Embryonic facial prominence (tissue), 1 donor: ENCODE measurements around the gene GNAT1.
A peak's percentile ranks its signal among the peaks of the same experiment; 100 is the strongest.

Experiments
- DNase-seq: peaks from one replicate; pipeline ENCODE4 v3.0.0-alpha.2; 2016; ENCODE audit errors: extremely low spot score

Gene GNAT1

DNA sequence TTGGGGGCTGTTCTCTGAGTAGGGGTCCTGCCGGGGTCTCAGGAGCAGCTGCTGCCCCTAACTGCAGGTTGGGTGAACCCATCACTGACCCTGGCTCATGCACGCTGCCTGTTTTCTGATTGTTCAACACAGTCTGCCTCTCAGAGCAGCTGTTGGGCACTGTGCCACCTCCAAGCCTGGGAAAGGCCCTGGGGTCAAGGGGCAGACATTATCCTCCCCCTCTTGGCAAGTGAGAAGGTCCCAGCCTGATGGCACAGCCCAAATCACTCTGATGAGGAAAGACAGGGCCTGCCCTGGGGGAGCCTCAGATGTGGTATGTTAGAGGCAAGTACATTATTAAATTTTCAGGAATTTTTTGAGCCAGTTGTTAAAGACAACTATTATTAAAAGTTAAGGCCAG, 14.1 kb upstream of the GNAT1 start:
- no peak for DNase-seq

DNA sequence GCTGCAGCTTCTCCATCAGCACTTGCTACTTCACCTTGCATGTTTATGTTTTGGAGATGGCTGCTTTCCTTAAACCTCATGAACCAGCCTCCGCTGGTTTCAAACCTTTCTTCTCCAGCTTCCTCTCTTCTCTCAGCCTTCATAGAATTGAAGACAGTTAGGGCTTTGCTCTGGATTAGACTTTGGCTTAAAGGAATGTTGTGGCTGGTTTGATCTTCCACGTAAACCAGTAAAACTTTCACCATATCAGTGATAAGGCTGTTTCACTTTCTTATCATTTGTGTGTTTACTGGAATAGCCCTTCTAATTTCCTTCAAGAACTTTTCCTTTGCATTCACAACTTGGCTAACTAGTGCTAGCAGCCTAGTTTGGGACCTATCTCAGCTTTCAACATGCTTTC, 11.7 kb upstream of the GNAT1 start:
- DNase-seq, result no peak

DNA sequence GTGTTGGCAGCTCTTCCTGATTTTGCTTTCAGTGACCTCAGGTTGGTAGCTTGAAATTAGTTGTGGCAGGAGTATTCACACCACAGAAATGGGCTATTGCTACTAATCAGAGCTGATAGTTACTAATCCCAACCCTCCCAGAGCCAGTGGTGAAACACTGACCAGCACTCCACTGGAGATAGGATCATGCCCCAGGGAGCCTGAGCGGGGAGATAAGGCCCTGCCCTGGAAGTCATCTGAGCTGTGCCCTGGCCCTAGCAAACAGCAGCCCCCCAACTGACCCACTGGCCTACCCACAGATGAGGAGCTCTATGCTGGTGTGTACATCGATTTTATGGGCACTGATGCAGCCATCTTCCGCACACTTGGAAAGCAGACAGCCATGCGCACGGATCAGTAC, 9.4 kb upstream of the GNAT1 start:
- DNase-seq, result no peak

DNA sequence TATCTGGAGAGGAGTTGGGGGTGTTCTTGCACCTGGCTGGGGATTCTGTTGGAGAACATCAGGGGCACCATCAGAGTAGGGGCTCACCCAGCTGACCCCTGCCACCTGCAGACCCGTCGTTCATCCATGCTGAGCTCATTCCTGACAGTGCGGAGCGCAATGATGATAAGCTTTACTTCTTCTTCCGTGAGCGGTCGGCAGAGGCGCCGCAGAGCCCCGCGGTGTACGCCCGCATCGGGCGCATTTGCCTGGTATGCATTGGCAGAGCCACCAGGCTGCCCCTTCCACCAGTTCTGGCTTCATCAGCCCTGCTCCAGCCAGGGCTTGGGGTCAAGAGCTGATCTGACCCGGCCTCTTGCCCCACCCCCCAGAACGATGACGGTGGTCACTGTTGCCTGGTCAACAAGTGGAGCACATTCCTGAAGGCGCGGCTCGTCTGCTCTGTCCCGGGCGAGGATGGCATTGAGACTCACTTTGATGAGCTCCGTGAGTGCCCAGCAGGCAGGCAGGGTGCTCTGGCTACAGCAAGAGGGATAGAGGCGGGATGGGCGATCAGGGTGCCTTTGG, 8.8 kb upstream of the GNAT1 start:
- DNase-seq, result no peak

DNA sequence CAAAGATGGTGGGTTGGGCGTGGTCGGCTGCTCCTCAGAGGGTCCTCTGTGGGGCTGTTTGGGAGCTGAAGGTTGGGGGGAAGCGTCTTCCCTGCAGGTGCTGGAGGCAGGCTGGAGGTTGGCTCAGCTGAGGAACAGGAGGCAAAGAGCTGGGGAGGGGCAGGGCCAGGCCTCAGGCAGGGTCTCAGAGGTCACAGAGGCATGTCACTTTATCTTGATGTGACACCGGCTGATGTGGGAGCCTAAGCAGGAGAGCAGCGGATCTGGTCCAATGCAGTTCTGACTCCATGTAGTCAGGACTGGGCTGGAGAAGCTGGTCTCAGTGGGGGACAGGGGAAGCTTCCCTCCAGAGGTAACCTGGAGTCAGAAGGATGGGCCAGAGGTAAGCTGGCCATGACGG, 7.7 kb upstream of the GNAT1 start:
- no peak for DNase-seq

DNA sequence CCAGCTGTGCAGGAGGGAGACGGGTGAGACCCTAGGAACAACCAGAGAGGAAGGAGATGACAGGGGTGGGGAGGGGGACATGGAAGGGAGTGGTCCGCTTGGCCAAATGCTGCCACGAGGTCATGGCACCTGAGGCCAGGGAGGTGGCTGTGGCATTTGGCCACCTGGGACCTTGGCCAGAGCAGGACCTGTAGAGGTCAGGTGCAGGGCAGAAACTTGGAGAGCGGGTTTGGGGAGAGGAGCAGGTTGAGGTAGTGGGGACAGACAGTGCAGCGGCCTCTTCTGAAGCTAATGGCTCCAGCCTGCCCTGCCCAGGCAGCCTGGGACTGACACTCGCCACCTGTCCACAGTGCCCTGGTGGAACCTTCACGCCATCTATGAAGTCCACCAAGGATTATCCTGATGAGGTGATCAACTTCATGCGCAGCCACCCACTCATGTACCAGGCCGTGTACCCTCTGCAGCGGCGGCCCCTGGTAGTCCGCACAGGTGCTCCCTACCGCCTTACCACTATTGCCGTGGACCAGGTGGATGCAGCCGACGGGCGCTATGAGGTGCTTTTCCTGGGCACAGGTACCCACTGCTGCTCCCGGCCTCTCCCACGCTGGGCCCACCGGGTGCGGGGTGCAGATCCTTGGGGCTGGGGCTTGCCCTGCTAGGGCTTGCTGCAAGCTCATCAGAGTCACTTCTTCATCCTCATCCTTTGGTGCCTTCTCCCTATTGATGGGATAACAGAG, 7.0 kb upstream of the GNAT1 start:
- DNase-seq, result no peak

DNA sequence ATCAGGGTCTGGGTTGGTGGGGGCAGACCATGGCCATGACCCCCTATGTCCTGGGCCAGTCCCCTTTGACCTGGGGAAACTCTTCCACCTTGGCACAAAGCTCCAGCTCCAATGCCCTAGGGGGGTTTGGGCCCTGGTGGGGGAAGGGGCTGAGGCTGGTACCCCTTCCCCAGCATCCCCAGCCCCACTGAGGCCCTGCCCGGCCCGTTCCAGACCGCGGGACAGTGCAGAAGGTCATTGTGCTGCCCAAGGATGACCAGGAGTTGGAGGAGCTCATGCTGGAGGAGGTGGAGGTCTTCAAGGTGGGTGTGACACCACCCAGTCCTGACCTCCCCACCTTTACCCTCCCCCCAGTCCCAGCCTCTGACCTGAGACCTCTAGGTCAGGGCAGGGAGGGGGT, 6.2 kb upstream of the GNAT1 start:
- no peak for DNase-seq

DNA sequence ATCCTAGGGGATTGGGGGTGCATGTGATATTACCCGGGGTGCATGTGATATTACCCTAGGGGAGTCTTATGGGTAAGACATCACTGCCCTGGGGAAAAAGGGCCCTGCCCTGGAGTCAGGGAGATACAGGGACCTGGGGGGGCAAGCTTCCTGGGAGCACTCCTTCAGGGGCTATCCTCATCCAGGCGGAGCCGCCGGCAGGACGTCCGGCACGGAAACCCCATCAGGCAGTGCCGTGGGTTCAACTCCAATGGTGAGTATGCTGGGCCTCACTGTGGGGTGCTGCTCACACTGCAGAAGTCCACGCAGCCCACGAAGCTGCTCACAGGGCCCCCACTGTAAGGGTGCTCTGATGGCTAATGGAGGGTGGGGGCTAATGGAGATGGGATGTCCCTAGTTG, 5.3 kb upstream of the GNAT1 start:
- DNase-seq, result no peak

DNA sequence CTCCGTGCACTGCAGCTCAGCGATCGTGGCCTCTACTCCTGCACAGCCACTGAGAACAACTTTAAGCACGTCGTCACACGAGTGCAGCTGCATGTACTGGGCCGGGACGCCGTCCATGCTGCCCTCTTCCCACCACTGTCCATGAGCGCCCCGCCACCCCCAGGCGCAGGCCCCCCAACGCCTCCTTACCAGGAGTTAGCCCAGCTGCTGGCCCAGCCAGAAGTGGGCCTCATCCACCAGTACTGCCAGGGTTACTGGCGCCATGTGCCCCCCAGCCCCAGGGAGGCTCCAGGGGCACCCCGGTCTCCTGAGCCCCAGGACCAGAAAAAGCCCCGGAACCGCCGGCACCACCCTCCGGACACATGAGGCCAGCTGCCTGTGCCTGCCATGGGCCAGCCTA, 3.7 kb upstream of the GNAT1 start:
- DNase-seq, result no peak

DNA sequence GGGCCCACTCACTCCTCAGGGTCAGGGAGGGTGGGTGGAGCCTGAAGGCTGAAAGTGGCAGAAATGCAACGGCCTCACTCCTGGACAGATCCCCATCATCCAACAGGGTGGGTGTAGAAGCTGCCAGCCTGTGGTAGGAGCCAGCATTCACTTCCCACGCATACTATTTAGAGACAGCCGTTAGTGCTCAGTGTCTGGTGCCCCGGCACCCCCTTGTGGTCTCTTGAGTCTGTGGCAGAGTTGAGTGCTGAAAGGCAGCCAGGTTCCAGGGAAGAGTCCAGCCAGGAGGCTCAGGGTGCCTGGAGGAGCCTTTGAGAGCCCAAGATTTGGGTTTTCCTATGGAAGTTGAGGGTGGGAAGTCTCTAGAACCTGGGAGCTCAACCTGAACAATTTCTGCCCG, 2.1 kb upstream of the GNAT1 start:
- DNase-seq, result peak; percentile 53

DNA sequence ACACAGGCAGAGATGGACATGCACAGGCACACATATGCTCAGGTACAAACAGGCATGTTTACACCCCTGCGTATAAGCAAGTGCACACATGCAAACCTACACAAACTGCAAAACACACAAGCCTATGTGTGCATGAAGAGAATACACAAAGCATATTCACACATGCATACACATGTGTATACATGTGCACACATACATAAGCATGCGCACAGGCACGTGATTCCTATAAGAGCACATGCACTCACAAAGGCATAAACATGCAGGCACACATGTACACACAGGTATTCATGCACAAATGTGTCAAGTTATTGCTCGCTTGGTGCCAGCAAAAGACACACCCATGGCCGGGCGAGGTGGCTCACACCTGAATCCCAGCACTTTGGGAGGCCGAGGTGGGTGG, 1.4 kb upstream of the GNAT1 start:
- no peak for DNase-seq

DNA sequence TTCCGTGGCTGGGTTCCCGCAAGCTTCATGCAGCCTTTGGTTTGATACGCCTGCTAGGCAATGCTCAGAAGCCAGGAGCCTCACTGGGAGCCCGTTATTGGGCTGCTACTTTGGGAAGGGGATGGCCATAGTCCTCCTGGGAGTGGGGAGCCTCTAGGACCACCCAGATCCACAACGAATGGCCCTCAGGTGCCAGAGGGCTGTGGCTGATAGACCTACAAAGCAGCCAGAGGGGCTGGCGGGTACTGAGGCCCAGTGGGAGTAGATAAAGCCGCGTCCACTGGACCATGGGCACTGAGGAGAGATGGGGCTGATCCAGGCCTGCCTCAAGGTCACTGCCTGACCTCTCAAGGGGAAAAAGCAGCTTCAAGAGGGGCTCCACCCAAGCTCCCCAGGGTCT, 714 bp downstream of the GNAT1 start:
- DNase-seq, result no peak

DNA sequence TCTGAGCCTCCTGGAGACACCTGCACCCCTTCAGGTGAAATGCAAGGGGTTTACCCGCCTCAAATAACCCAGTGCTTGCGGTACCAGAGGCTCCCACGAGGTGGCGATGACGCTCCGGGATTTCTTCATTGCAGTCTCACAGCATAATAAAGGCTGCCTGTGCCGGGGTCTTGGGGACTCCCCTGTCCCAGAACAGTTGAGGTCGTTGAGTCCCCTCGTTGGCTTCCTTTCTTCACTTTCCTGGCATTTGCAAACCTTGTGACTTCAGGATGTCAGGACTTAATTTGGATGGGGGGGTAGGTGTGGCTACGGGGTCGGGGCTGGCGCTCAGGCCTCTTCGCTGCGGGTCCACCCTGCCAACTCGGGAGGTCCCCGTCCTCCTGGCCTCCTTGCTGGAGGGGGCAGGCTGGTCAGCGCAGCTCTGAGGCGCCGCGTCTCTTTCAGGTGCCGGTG, 1.3 kb downstream of the GNAT1 start:
- peak; percentile 36 for DNase-seq

DNA sequence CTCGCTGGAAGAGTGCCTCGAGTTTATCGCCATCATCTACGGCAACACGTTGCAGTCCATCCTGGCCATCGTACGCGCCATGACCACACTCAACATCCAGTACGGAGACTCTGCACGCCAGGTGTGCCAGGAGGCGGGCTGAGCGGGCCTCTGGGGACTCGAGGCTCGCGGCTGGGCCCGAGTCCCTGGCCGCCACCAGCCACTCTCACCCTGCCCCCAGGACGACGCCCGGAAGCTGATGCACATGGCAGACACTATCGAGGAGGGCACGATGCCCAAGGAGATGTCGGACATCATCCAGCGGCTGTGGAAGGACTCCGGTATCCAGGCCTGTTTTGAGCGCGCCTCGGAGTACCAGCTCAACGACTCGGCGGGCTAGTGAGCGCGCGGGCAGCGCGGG, 1.9 kb downstream of the GNAT1 start:
- no peak for DNase-seq

DNA sequence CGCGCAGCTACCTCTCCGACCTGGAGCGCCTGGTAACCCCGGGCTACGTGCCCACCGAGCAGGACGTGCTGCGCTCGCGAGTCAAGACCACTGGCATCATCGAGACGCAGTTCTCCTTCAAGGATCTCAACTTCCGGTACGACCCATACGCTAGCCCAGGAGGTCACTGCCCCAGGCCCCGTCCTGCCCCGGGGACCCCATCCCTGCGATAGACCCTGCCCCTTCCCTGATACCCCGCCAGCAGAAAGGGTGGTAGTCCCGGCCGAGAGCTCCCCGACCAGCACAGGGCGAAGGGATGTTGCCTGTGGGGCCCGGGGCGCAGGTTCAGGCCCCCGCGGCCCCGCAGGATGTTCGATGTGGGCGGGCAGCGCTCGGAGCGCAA, 2.3 kb downstream of the GNAT1 start:
- no peak for DNase-seq

DNA sequence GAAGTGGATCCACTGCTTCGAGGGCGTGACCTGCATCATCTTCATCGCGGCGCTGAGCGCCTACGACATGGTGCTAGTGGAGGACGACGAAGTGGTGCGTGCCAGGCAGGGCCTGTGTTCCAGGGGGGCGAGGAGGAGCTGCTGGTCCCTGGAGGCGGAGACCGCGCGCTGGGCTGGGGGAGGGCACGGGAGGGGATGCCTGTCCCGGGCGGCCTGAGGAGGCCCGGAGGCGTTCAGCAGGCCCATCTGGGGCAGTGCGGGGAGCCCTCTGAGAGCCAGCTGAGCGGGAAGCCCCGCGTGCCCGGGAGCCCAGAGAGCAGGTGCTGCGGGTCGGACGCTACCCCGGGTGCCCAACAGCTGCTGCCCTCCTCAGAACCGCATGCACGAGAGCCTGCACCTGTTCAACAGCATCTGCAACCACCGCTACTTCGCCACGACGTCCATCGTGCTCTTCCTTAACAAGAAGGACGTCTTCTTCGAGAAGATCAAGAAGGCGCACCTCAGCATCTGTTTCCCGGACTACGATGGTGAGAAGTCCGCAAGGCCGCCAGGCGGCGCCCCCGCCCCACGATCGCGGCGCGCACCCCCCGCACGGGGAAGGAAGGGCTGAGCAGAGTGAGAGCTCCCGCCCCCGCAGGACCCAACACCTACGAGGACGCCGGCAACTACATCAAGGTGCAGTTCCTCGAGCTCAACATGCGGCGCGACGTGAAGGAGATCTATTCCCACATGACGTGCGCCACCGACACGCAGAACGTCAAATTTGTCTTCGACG, 2.9 kb downstream of the GNAT1 start:
- no peak for DNase-seq

DNA sequence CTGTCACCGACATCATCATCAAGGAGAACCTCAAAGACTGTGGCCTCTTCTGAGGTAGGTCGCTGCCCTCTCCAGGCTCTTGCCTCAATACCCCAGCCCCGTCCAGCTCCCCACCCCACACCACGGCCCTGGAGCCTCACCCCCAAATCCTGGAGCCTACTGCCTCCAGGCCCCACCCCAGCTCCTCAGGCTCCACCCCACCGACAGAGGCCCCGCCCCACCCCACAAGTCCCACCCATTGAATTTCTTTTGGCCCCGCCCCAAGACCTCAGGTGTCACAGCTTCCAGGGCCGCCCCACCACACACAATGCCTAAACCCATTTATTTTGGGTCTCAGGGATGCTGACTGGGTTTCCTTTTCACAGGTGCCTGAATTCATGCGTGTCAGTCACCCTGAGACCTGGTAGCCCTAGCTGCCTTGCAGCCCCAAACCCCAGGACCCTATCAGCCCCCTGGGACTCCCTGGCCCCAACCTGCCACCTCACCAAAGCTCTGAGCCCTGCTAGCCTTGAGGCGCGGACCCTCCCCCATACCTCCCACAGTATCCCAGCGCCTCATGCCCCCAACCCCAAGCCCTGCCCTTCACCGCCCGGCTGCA, 3.6 kb downstream of the GNAT1 start:
- no peak for DNase-seq

DNA sequence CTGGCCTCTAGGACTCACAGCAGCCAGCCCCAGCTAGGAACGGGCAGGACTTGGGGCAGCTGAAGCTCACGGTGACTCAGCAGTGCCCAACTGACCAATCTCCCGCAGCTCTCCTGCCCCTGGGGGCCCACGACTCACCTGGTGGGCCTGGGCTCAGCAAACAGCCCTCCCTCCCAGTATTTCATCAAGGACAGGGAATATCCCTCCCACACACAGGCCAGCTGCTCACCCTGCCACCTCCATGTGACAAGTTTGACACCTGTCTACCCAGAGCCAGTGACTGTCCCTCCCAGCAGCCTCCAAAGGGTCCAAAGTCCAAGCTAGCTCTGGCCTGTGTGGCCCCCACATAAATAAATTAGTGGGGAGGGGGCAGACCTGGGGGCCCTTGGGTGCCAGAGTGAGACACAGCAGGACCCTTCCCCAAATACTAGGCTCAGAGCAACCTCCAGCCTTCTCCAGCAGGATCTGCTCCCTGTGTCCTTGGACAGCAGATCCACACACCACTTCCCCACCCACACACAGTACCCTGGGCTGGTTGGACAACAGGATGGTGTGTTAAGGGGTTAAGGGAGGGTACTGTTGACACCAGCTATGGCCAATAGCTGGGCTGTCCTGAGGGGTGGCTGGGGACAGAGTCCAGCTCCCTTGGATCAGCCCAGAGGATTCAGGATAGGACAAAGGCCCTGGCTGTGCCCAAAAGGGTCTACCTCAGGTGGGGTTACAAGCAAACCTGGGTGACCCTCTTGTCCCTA, 4.3 kb downstream of the GNAT1 start:
- DNase-seq, result no peak

DNA sequence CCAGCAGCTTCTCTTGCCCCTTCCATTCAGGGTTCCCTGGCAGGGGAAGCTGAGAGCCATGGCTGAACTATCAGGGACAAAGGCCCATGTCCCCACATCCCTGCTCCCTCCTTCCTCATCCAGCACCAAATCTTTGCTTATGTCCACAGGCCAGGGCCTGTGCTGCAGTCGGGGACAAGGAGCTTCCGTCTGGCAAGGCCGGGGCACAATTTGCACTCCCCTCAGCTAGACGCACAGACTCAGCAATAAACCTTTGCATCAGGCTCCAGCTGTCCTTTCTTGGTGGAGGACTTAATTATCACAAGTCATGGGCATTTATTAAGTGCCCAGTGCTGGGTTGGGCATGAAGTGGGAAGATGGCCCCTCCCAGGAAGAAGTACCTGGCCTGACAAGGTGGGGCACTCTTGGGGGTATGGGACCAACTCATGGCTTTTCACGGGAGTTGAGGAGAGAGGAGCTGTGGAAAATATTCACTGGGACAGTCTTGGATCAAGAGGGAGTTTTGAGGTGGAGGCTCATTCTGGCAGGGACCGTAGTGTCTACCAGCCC, 4.9 kb downstream of the GNAT1 start:
- no peak for DNase-seq

DNA sequence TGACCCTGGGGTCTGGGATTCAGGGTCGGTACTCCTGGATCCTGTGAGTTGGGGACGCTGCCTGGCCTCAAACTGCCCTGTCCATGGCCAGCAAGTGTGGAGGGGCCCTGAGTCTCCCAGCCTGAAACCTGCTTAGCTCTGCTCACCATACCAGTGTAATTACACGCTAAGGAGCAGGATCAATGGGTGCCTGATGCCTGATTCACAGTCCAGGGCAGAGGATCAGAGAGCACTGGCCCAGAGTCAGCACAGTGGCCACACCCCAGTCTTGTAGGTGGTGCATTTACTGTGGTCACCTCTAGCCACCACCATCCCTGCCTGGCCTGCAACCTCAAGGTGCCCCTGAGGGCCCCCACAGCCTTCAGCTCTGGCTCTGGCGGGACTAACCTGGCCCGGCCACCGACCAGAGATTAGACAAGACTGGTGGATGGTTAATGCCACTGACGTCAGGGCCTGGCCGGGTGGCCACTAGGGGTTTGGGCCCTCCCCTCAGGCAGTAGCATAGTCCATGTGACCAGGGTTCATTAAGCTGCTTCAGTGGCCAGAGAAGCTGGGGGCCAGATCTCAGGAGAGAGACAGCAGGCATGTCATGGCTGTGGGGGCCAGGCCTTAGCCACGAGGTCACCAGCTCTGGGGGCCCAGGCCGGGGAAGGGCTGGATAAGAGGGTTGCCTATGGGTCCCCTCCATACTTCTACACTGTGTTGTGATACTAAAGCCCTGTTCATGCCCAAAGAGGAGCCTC, 10.3 kb downstream of the GNAT1 start:
- no peak for DNase-seq
